M059J (cell line): ENCODE measurements around the gene C1QC. TPM values are rescaled to one million over a fixed set of nuclear protein-coding genes. Genes with fewer than 3 reads are reported as not detected.

ENCODE experiments used
- DNase-seq: peaks from one replicate; pipeline ENCODE4 v3.0.0-alpha.2; 2012; ENCODE audit warnings: low read depth
- total RNA-seq: library from RNA; depleted of rRNA; stranded (reverse); fragments of >200 nt; shearing (Covaris generic); gene quantifications from 2 replicates; pipeline ENCODE4 v1.2.3, GENCODE V29; 2014; rRNA removed

Gene C1QC
- total RNA-seq = not detected in 2 replicates

DNA sequence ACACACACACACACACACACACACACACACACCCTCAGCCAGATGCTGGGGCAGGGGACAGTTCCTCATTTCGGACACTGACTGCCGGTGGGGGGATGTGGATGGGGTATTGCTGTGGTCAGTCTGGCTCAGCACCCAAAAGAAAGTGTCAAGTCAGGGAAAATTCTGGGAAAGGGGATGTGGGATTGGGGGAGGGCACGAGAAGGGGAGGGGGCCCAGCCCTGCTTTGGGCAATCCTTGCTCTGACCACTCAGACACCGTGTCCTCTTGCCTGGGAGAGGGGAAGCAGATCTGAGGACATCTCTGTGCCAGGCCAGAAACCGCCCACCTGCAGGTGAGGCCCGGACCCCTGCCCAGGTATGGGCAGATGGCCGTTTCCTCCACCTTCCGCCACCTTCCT lies at the start of gene C1QC:
C1QC (plus strand) TSS at position 253 of the 400 bp plus-strand sequence. CDS start 391 bp downstream, outside the sequence.
- DNase-seq = no peak

DNA sequence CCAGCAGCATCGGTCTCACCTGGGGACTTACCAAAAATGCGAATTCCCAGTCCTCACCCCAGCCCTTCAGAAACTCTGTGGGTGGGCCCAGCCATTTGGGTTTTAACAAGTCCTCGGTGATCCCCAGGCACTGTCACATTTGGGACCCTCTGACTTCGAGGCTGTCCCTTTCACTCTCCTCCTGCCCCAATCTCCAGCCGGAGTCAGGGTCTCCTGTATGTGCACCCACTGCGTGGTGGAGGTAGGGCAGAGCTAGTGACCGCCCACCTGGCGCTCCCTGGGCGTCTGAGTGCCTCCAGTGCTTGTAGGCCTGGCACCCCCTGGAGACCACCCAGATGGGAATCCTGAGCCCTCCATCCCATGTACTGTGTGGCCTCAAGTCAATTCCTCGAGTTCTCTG lies 49.0 kb upstream of the C1QC start:
- DNase-seq = no peak

DNA sequence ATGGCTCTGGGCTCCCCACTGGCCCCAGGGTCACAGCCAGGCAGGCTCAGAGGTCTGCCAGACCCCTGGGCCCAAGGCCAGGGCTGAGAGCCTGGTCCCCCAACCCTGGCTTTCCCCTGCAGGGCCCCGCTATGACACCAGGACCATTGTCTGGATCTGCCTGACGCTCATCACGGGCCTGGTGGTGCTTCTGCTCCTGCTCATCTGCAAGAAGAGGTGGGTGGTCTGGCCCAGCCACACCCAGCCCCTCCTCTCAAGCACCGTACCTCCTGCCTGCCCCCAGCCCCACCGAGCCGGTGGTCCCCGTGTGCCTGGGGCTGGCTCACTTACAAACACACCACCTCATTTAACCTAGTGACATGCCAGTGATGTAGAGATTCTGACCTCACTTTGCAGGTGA lies 48.3 kb upstream of the C1QC start:
- DNase-seq = no peak

DNA sequence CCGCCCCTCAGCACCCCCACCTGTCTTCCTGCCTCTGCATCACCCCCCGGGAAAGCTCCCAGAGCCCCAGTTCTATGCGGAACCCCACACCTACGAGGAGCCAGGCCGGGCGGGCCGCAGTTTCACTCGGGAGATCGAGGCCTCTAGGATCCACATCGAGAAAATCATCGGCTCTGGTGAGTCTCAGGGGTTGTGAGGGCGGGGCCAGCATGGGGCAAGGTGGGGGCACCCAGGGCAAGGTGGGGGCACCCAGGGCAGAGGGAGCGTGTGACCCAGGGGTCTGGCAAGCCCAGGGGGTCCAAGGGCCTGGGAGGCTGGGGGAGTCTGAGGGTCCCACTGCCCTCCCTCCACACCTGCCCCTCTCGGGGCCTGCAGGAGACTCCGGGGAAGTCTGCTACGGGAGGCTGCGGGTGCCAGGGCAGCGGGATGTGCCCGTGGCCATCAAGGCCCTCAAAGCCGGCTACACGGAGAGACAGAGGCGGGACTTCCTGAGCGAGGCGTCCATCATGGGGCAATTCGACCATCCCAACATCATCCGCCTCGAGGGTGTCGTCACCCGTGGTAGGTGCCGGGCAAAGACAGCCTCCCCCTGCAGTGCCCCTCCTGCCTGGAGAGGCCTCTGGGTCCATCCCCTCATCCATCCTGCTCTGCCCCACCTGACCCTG lies 46.0 kb upstream of the C1QC start:
- no peak for DNase-seq

DNA sequence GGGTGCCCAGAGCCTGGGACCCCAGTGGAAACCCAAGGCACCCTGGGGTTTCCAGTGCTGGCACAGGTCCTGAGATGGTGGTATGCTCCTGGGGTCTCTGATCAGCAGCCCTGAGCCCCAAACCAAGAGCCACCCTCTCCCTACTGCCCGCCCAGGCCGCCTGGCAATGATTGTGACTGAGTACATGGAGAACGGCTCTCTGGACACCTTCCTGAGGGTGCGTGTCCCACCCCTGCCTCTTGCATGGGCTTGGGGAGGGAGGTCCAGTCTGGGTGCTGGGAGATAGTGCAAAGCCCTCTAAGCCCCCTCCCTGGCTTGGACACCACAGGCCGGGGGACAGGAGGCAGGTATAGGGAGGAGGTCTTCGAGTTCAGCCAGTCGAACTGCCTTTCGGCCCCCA lies 45.4 kb upstream of the C1QC start:
- no peak for DNase-seq

DNA sequence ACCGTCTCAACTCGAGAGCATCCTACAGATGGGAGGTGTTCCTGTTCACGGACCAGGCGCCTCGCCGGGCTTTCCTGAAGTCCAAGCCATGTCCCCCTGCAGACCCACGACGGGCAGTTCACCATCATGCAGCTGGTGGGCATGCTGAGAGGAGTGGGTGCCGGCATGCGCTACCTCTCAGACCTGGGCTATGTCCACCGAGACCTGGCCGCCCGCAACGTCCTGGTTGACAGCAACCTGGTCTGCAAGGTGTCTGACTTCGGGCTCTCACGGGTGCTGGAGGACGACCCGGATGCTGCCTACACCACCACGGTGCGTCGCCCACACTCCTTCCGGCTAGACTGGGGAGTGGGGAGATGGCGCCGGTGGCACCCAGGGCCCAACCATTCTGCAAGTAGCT lies 44.7 kb upstream of the C1QC start:
- no peak for DNase-seq

DNA sequence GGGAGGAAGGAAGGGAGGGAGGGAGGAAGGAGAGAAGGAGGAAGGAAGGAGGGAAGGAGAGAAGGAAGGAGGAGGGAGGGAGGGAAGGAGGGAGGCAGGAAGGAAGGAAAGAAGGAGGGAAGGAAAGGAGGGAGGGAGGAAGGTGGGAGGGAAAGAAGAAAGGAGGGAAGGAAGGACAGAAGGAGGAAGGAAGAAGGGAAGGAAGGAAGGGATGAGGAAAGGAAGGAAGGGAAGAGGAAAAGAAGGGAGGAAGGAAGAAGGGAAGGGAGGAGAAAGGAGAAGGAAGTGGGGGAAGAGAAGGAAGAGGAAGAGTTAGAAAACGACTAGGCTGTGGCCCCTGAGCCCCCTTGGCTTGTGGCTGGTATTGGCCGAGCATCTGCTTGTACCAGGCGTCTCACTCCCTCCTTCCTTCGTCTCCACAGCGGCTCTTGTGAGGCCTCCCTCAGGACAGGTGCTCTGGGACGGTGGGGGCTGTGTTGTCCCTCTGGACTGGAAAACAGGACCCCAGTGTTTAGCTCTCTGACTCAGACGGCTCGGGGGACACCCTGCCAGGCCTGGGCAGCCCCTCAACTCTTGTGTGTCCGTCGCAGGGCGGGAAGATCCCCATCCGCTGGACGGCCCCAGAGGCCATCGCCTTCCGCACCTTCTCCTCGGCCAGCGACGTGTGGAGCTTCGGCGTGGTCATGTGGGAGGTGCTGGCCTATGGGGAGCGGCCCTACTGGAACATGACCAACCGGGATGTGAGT lies 43.2 kb upstream of the C1QC start:
- peak; percentile 48 for DNase-seq

DNA sequence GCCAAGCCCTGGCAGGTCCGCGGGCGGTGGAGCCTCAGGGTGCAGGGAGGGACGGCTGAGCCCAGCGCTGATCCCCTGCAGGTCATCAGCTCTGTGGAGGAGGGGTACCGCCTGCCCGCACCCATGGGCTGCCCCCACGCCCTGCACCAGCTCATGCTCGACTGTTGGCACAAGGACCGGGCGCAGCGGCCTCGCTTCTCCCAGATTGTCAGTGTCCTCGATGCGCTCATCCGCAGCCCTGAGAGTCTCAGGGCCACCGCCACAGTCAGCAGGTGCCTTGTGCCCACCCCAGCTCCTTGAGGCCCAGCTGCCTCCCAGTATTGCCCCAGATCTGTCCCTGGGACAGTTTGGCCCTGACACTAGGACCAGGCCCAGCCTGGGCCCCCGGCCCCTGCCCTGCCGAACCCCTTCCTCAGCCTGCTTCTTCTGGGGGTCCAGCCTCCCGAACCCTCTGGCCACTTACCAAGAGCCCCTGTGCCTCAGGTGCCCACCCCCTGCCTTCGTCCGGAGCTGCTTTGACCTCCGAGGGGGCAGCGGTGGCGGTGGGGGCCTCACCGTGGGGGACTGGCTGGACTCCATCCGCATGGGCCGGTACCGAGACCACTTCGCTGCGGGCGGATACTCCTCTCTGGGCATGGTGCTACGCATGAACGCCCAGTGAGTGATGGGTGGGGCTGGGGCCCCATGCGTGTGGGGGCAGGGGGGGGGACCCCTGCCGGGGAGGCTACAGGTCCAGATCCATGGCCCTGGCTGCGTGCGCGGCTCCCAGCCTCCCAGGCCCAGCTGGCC lies 42.4 kb upstream of the C1QC start:
- DNase-seq = no peak

DNA sequence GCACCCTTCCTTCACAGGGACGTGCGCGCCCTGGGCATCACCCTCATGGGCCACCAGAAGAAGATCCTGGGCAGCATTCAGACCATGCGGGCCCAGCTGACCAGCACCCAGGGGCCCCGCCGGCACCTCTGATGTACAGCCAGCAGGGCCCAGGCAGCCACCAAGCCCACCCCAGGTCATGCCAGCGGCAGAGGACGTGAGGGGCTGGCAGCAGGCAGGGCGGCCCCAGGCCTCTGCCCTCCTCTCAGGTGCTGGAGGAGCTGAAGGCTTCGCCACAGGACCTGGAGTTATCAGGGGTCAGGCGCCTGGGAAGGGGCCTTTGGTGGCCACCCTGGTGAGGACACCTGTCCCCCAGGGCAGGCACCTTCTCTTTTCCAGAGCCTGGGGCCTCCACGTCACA lies 41.8 kb upstream of the C1QC start:
- DNase-seq = no peak

DNA sequence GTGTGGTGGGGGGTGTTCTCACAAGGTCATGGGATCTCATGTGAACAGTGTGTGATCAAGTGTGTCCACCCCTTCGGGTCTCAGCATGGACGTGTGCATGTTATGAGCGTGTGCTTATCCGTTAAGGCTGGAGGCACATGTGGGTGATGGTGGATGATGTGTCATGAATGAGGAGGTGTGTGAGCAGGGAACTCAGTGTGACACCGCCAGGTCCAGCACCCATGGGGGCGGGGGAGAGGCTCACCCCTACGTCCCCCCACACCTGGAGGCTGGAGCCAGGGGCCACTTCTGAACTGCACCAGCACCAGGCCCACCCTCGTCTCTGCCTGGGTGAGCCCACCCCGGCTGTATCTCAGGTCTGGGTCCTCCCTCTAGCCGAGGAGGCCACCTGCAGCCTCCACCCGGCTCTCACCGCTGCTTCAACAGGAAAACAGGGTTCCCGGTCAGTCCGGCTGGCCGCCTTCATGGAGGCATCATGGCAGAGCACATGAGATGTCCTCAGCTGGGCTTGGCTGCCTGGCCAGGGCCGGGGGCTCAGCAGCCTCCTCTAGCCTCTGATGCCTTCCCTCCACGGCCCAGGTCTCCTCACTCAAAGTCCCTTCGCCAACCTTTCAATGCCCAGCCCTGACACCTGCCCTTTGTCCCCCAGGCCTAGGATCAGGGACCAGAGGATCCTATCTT lies 41.2 kb upstream of the C1QC start:
- DNase-seq = no peak

DNA sequence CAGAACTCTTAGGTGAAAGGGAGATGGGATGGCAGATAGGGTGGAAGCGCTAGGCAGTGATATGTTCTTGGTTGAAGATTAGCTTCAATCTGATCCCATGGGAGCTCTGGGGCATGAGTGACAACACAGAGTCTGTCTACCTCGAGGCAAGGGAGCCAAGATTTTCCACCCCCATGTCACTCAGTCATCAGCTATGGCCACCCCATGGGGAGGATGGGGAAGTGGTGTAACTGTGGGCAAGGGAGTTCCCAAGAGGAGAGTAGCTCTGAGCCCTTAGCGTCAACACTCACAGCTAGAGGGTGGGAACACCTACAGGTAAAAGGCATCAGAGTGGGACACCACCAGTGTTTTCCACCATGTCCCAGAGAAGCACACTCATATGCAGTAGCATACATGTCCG lies 37.3 kb upstream of the C1QC start:
- DNase-seq = no peak

DNA sequence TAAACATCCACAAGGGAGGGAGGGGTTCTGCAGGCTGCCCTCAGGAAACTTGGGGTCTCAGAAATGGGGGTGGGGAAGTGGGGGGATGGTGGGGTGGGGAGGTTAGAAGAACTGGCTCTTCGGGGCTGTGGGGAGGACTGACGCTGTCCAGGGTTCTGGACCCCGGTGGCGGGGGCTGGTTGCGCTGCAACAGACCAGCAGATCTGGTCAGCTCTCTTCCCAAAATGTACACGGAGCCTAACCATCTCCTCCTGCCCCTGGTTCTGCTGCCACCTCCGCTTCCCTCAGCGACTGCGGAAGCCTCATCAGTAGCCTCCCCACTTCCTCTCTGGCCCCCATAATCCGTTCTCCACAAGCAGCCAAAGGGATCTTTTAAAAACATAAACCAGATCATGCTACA lies 36.3 kb upstream of the C1QC start:
- DNase-seq = no peak

DNA sequence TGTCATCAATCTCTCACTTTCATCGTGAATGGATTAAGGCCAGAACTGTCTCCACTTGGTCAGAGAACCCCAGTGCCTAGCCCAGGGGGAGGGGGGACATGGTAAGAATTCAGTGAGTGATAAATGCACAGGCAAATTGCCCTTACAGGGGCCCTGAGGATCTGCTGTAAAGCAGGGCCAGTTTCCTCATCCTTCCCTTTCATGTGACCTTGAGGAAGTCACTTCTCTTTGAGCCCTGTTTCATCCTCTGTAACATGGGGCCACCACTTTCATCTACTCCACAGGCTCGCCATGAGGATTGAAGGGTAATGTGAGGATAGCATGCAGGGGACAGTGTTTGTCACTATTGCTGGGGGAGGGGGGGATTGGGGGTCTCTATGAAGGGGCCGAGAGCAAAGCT lies 35.1 kb upstream of the C1QC start:
- DNase-seq = no peak

DNA sequence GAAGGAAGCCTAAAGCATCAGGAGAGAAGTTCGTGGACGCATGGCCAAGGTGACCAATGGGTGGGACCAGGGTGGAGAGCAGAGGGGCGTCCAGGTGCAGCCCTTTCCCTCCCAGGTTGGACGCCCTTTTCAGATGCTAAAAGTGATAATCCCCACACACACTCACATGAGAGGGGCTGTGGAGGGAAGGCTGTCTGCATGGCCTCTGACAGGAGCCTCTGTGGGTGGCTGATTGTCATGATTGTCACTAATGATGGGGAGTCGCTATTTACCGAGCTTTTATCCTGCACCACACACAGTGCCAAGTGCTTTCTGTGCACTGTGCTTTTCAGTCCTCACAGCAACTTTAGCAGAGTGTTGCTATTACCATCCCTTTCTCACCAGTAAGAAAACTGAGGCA lies 34.1 kb upstream of the C1QC start:
- DNase-seq = no peak

DNA sequence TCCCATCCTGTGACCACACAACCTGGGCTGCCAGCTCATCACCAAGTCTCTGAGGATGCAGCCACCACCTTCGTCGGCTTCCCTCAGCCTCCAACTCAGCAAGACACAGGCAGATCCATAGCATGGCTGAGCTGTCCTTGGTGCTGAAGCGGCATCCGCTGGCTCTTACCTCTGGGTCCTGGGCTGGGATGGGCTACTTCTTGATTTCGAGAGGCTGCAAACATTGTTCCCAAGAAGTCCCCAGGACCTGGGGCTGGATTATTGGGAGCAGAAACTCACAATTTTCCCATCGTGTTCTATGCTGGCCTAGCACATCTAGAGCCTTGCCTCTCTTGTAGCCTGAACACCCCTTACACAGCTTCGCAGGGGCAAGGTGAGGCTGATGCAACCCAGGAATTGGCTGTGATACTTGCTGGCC lies 31.9 kb upstream of the C1QC start:
- peak; percentile 59 for DNase-seq

DNA sequence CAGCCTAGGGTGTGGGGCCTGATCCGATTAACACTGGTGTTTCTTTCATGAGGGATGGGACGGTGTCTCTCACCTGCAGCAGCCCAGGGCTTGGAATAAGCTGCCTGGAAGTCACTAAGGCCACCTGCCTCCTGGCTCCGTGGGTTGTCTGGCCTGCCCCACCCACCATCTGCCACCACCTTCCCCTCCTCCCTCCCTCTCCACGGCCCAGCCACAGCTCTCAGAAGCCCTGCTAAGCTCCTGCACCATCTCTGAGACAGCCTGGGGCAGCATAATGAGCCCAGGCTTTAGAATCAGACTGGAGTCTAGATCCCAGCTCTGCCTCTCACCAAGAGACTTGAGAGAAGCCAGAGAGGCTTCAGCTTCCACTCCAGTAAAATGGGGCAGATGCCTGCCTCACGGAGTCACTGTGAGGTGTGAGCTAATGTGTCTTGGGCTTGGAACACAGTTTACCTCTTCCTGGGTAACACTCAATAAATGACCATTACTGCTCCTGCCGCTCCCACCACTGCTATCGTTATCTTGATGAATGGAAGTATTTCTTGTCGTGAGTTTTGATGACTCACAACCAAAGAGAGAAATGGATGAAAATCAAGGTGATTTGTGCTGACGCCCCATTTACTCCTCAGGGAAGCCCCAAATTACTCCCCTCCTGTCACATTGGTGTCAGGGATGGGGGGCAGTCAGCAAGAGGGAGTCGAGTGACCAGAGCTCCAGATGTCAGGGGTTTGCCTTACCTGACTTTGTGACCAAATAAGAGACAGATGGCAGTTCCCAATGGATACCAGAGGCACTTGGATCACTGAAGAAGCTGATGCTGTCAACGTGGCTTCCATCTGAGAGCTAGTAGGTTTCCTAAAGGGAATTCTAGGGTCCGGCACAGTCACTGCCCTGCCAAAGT lies 30.5 kb upstream of the C1QC start:
- DNase-seq = no peak

DNA sequence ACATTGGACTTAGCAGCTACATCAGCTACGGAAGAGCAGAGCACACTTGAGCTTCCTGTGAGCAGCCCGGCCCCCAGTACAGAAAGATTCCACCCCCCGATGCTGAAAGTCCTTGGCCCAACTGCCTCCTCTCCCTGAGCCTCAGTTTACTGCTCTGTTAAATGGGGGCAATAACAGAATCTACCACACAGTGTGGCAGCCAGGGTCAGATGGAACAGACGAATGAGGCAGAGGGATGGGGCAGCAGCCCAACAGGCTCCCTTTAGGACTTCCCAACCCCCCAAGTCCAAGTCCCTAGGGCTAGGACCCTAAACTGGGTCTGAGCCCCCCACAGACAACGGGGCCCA lies 29.9 kb upstream of the C1QC start:
- no peak for DNase-seq

DNA sequence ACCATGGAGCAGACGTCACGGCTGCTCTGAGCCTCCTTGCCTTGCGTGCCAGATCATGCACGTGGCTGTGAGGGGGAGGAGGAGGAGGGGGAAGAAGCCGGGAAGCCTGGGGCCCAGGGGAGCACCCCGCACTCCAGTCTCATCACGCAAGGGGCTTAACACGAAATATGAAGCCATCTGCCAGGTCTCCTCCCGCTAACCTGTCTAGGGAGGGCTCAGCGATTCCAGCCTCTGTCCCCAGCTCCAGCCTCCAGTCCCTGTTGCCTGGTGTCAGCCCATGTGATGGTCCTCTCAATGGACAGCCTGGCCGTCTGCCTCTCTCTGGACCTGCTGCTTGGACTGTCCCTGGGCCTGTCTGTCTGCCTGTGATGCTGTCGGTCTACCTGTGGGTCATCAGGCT lies 29.5 kb upstream of the C1QC start:
- DNase-seq = no peak

DNA sequence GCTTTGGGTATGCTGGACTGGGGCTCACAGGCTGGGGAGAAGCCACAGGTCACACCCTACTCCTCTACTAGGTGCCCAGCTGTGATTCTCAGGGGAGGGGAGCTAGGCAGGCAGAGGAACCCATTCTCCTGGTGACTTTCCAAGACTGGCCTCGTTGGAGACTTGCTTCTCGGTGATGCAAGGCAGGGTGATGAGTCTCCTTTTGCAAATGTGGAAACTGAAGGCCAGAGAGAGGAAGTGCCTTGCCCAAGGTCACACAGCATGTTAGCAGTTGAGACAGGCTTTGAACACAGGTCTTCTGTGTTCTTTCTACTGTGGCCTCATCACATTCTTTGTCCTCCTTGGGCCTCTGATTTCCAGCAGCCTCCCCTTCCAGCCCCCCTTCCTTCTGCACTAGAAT lies 27.5 kb upstream of the C1QC start:
- no peak for DNase-seq

DNA sequence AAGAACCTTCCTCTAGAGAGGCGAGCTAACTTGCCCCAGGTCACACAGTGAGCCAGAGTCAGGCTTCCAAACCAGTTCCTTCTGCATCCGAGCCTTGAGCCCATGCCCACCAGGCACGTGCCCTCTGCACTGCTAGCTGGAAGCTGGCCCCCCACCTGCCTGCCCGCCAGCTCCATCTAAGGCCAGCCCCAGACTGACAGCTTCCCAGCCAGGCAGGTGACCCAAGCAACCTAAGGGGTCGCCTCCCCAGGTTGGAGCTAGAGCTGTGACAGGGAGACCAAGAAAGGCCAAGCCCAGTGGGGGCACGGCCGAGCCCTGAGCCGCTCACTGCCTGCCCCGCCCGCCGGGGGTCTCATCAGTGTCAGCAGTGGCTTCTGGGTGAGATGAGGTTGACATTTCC lies 26.9 kb upstream of the C1QC start:
- DNase-seq = no peak

DNA sequence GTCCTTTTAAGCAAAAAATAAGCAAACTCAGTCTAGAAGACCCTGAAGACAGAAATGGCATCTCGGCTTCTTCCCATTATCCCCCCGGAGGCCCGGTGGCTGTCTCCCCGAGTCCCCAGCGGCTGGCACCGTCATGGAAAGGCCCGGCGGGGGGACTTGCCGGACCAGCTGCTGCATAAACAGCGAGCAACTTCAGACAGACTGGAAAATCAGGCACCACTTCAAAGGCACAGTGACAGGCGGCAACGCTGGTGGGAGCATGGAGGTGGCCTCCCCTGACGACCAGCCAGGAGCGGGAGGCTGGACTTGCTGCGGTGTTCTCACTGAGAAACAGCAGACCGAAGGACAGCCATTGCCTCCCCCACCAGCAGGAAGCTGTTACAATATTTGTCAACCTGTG lies 25.4 kb upstream of the C1QC start:
- DNase-seq = no peak
